Neural cell (in vitro differentiated cells): ENCODE data around the gene JADE2. TPM values are rescaled to one million over a fixed set of nuclear protein-coding genes. Genes with fewer than 3 reads are reported as not detected.

Experiments
- H2AFZ ChIP-seq: fragments of 200-600, 300-800 bp; sonication (generic), shearing (Covaris generic); 2 replicates; pipeline ENCODE4 v1.6.0; 2014; ENCODE audit warnings: low read depth, mild to moderate bottlenecking, antibody characterized with exemption, low read length, moderate library complexity
- H3F3A ChIP-seq: fragments of 200-600 bp; shearing (Covaris generic); 2 replicates; pipeline ENCODE4 v1.6.1; 2016; ENCODE audit warnings: mild to moderate bottlenecking, moderate library complexity, mixed read lengths, antibody characterized with exemption, low read length; ENCODE audit not compliant: insufficient read depth, poor library complexity, severe bottlenecking
- H3K27ac ChIP-seq: fragments of 200-600, 300-800 bp; sonication (generic), shearing (Covaris generic); 2 replicates; pipeline ENCODE4 v1.5.1; 2014; ENCODE audit warnings: mild to moderate bottlenecking, low read length, moderate library complexity
- H3K27me3 ChIP-seq: fragments of 300-800, 200-600 bp; sonication (generic), shearing (Covaris generic); 2 replicates; pipeline ENCODE4 v1.6.0; 2014; ENCODE audit warnings: mild to moderate bottlenecking, low read depth, low read length, moderate library complexity; ENCODE audit not compliant: insufficient read depth
- H3K36me3 ChIP-seq: fragments of 300-800, 200-600 bp; sonication (generic), shearing (Covaris generic); 2 replicates; pipeline ENCODE4 v1.5.1; 2014; ENCODE audit warnings: mild to moderate bottlenecking, antibody characterized with exemption, low read length, moderate library complexity; ENCODE audit not compliant: insufficient read depth
- H3K4me2 ChIP-seq: fragments of 300-800, 200-600 bp; sonication (generic), shearing (Covaris generic); 2 replicates; pipeline ENCODE4 v1.6.0; 2014; ENCODE audit warnings: mild to moderate bottlenecking, low read length
- H3K4me3 ChIP-seq: fragments of 300-800, 200-600 bp; sonication (generic), shearing (Covaris generic); 2 replicates; pipeline ENCODE4 v1.5.1; 2014; ENCODE audit warnings: mild to moderate bottlenecking, low read length, moderate library complexity
- H3K79me2 ChIP-seq: fragments of 200-600 bp; shearing (Covaris generic); replicated peaks from 2 replicates; pipeline ENCODE4 v1.6.0; 2014; ENCODE audit warnings: mild to moderate bottlenecking, low read length, moderate library complexity; ENCODE audit not compliant: insufficient read depth
- H3K9ac ChIP-seq: fragments of 300-800, 200-600 bp; sonication (generic), shearing (Covaris generic); 2 replicates; pipeline ENCODE4 v1.6.1; 2016; ENCODE audit warnings: mild to moderate bottlenecking, low read length, mixed read lengths
- H3K9me2 ChIP-seq: fragments of 200-600 bp; shearing (Covaris generic); 2 replicates; pipeline ENCODE4 v1.6.1; 2016; ENCODE audit warnings: mild to moderate bottlenecking, low read length, mixed read lengths; ENCODE audit not compliant: insufficient read depth
- H3K9me3 ChIP-seq: fragments of 200-600, 300-800 bp; sonication (generic), shearing (Covaris generic); 2 replicates; pipeline ENCODE4 v1.6.1; 2016; ENCODE audit warnings: mild to moderate bottlenecking, mixed run types, low read length, moderate library complexity, mixed read lengths
- H4K20me1 ChIP-seq: fragments of 200-600 bp; shearing (Covaris generic); 2 replicates; pipeline ENCODE4 v1.6.1; 2016; ENCODE audit warnings: mild to moderate bottlenecking, mixed run types; ENCODE audit not compliant: insufficient read depth
- EP300 ChIP-seq: fragments of 450-650 bp; conservative IDR thresholded peaks from 2 replicates; pipeline ENCODE4 v1.6.1; 2014; ENCODE audit warnings: antibody characterized with exemption, mild to moderate bottlenecking, moderate library complexity; ENCODE audit not compliant: poor library complexity, severe bottlenecking
- EZH2 ChIP-seq: fragments of 200-600, 300-800 bp; shearing (Covaris generic), sonication (generic); IDR thresholded peaks from 2 replicates; pipeline ENCODE4 v1.6.1; 2014; ENCODE audit warnings: antibody characterized with exemption, low read length, borderline replicate concordance, mild to moderate bottlenecking; ENCODE audit not compliant: insufficient read depth, poor library complexity, severe bottlenecking
- MXI1 ChIP-seq: fragments of 450-650 bp; conservative IDR thresholded peaks from 2 replicates; pipeline ENCODE4 v1.6.1; 2014; ENCODE audit warnings: antibody characterized with exemption, mild to moderate bottlenecking; ENCODE audit not compliant: poor library complexity, severe bottlenecking
- POLR2AphosphoS5 ChIP-seq: IDR thresholded peaks from 2 replicates; pipeline ENCODE4 v1.6.1; 2012
- RAD21 ChIP-seq: fragments of 450-650 bp; conservative IDR thresholded peaks from 2 replicates; pipeline ENCODE4 v1.6.1; 2014; ENCODE audit warnings: antibody characterized with exemption, mild to moderate bottlenecking, moderate library complexity
- SMC3 ChIP-seq: fragments of 450-650 bp; conservative IDR thresholded peaks from 2 replicates; pipeline ENCODE4 v1.6.1; 2014; ENCODE audit warnings: antibody characterized with exemption, mild to moderate bottlenecking, moderate library complexity; ENCODE audit not compliant: poor library complexity
- TAF1 ChIP-seq: IDR thresholded peaks from 2 replicates; pipeline ENCODE4 v1.6.1; 2012; ENCODE audit warnings: low read depth
- polyA plus RNA-seq: library from polyadenylated mRNA; depleted of rRNA; stranded (reverse); fragments of >200 nt; gene quantifications from 2 replicates; pipeline ENCODE4 v1.2.3, GENCODE V29; 2014
- TF ChIP-seq, protein P1 (sequence below): IDR thresholded peaks from 2 replicates; pipeline ENCODE4 v1.6.1; 2012; ENCODE audit warnings: borderline replicate concordance
- TF ChIP-seq, protein P2 (sequence below): fragments of 450-650 bp; IDR thresholded peaks from 2 replicates; pipeline ENCODE4 v1.5.1; 2014; ENCODE audit warnings: antibody characterized with exemption, mild to moderate bottlenecking, moderate library complexity; ENCODE audit not compliant: poor library complexity, severe bottlenecking

JADE2 gene
- polyA plus RNA-seq, 1 donor from 2014 or later, result 1.9 TPM

- Histone ChIP-seq H3K4me3 (no peak overlapping the region), H3K9ac (no peak overlapping the region), H3K36me3 (no peaks in the 10 kb centered on the region), H3K9me2 (no peaks in the 10 kb centered on the region), H3K27me3 (no peaks in the 10 kb centered on the region), H3K9me3 (no peaks in the 10 kb centered on the region), H3K27ac (no peak overlapping the region), H2AFZ (no peak overlapping the region), H4K20me1 (no peaks in the 10 kb centered on the region), H3K79me2 (no peaks in the 10 kb centered on the region), H3F3A (no peaks in the 10 kb centered on the region), H3K4me2 (no peak overlapping the region)
- TF ChIP-seq SMC3 (no peak), RAD21 (no peak), MXI1 (no peak), TAF1 (no peak)
- TF ChIP-seq, protein P1, sequence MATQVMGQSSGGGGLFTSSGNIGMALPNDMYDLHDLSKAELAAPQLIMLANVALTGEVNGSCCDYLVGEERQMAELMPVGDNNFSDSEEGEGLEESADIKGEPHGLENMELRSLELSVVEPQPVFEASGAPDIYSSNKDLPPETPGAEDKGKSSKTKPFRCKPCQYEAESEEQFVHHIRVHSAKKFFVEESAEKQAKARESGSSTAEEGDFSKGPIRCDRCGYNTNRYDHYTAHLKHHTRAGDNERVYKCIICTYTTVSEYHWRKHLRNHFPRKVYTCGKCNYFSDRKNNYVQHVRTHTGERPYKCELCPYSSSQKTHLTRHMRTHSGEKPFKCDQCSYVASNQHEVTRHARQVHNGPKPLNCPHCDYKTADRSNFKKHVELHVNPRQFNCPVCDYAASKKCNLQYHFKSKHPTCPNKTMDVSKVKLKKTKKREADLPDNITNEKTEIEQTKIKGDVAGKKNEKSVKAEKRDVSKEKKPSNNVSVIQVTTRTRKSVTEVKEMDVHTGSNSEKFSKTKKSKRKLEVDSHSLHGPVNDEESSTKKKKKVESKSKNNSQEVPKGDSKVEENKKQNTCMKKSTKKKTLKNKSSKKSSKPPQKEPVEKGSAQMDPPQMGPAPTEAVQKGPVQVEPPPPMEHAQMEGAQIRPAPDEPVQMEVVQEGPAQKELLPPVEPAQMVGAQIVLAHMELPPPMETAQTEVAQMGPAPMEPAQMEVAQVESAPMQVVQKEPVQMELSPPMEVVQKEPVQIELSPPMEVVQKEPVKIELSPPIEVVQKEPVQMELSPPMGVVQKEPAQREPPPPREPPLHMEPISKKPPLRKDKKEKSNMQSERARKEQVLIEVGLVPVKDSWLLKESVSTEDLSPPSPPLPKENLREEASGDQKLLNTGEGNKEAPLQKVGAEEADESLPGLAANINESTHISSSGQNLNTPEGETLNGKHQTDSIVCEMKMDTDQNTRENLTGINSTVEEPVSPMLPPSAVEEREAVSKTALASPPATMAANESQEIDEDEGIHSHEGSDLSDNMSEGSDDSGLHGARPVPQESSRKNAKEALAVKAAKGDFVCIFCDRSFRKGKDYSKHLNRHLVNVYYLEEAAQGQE, result no peak
Observed at GRCh38 chr5:134556994-134557393, 31.5 kb downstream of the JADE2 start.

- Histone ChIP-seq H3K36me3 (no peaks in the 10 kb centered on the region), H3K9me2 (no peaks in the 10 kb centered on the region), H3K27me3 (no peaks in the 10 kb centered on the region), H3K4me3 (no peak overlapping the region), H2AFZ (no peak overlapping the region), H3F3A (no peaks in the 10 kb centered on the region), H3K79me2 (no peaks in the 10 kb centered on the region), H3K4me2 (no peak overlapping the region), H3K27ac (no peak overlapping the region), H3K9ac (no peak overlapping the region), H3K9me3 (no peaks in the 10 kb centered on the region), H4K20me1 (no peaks in the 10 kb centered on the region)
- no peak for TF ChIP-seq EP300
- no peak for TF ChIP-seq TAF1
- TF ChIP-seq RAD21, result no peak
- no peak for TF ChIP-seq EZH2
- TF ChIP-seq MXI1, result no peak
- TF ChIP-seq SMC3, result no peak
- TF ChIP-seq, protein P2, sequence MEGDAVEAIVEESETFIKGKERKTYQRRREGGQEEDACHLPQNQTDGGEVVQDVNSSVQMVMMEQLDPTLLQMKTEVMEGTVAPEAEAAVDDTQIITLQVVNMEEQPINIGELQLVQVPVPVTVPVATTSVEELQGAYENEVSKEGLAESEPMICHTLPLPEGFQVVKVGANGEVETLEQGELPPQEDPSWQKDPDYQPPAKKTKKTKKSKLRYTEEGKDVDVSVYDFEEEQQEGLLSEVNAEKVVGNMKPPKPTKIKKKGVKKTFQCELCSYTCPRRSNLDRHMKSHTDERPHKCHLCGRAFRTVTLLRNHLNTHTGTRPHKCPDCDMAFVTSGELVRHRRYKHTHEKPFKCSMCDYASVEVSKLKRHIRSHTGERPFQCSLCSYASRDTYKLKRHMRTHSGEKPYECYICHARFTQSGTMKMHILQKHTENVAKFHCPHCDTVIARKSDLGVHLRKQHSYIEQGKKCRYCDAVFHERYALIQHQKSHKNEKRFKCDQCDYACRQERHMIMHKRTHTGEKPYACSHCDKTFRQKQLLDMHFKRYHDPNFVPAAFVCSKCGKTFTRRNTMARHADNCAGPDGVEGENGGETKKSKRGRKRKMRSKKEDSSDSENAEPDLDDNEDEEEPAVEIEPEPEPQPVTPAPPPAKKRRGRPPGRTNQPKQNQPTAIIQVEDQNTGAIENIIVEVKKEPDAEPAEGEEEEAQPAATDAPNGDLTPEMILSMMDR, result no peak
- TF ChIP-seq POLR2AphosphoS5, result no peak
- TF ChIP-seq, protein P1, result no peak
Observed at GRCh38 chr5:134559672-134560071, 34.2 kb downstream of the JADE2 start.
